Diencephalon (tissue), 1 donor: ENCODE results near the gene ANKLE2. TPM values are rescaled to one million over a fixed set of nuclear protein-coding genes. Genes with fewer than 3 reads are reported as not detected.

Source experiments
- small RNA-seq: library from RNA; depleted of rRNA; stranded (forward); fragments of <200 nt; gene quantifications from one replicate; pipeline ENCODE3, GENCODE V24; 2014
- total RNA-seq: library from RNA; depleted of rRNA; stranded (reverse); fragments of >200 nt; gene quantifications from one replicate; pipeline ENCODE4 v1.2.3, GENCODE V29; 2014

ANKLE2 gene
- 43.4 TPM for total RNA-seq

DNA sequence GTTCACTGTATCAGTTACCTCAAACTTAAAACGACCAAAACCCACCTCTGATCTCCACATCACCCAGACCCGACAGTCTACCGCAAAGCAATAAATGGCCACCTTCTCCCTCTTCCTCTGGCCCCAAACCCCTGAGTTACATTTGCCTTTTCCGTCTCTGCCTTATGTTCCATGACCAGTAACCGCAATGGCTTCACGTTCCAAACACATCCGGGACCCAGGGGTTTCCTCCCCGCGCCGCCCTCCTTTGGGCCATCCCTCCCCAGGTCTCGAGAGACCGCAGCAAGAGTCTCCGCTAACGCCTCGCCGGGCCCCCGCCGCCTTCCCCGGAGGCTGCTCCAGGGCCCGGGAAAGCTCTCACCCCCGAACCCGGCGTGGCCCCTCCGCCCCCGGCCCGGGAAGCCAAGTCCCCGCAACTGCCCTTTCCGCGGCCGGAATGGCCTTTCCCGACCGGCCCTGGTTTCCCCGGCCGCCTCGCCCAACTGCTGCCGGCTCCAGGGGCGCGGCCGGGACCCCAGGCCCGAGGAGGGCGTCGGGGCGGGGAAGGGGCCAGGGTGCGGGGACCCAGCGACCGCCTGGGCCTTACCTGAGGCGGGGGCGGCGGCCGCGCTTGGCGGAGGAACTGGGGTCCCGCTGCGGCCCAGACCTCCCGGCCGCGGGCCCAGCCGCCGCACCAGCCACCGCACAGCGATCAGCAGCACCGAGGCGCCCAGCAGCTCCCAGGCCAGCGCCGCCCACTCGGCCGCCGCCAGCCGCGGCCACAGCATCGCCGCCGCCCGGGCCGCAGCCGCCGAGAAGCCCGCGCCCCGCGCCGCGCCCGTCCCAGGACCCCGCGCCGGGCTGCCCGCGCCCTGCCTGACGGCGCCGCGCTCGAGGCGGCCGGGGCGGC, at the start of gene ANKLE2:
Gene ANKLE2, minus strand, starts transcription at position 801 of the 889 bp plus-strand sequence. Its CDS starts 34 bp downstream, at position 767.

DNA sequence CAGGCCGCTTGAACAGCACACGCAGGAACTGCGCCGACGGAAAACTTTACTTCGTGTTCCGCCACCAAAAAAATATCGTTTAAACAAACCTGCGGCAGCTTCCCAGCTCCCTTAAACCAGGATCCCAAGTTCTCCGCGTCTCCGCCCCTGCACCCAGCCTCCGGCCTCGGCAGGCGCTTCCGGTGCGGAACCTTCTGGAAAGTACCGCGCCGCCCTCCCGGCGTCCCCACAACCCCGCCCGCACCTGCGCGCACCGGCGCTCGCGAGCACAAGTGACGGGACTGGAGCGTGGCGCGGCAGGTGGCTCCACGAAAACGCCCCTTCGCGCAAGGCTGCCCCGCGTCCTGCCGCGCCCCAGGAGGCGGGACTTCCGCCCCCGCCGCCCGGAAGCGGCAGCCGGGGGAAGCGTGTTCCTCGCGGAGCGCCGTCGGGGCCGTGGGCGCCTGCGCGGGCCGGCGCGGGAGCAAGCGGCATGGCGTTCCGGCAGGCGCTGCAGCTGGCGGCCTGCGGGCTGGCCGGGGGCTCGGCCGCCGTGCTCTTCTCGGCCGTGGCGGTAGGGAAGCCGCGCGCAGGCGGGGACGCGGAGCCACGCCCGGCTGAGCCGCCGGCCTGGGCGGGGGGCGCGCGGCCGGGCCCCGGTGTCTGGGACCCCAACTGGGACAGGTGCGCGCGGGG, 51.1 kb downstream of the ANKLE2 start, which contains the start of gene PGAM5:
Gene PGAM5, plus strand, starts transcription at position 438 of the 675 bp plus-strand sequence. Its CDS starts 35 bp downstream, at position 473.

DNA sequence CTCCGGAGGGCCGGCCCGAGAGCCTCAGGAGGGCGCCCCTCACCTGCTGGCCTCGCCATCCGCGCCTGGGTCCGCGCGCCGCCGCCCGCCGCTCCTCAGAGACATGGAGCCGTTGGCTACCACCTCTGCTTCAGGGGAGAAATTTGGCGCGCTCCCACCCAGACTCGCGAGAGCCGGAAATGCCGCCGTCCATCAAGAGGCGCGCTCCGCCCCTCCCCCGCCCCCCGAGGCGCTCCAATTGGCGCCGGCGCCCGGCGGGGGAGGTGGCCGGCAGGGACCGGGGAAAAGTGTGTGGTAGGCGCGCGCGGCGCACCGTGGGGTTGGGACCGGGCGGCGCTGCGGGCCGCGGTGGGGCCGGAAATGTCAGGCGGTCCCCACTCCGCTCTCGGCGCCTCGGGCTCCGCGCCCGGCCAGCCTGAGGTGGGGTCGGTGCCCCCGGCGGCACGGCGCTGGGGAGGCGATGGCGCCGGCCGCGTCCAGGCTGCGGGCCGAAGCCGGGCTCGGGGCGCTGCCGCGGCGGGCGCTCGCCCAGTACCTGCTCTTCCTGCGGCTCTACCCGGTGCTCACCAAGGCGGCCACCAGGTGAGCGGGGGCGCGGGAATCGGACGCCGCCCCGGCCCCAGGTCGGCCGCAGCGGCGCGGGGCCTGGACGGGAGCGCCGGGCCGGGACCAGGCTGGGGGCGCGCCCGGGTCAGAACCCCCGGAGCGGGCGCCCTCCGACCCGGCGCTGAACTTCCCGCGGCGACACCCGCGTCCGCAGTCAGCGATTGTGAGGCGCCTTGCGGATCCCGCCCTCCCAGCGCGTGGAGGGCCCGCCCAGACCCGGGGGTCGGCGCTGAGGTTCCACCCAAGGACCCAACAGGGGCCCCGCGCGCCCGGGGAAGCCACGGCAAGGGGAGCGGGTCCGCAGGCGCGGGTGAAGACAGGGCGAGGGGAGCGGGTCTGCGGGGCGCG, 74.1 kb downstream of the ANKLE2 start, which contains the start of the genes POLE and PXMP2:
Gene POLE, minus strand, starts transcription at position 132 of the 954 bp plus-strand sequence. Its CDS starts 27 bp downstream, at position 105.
Gene PXMP2, plus strand, starts transcription at position 377 of the 954 bp plus-strand sequence. Its CDS starts 84 bp downstream, at position 461.

Small RNA genes lying within 50 kb of the gene (small RNA-seq; reads per million reads assigned to genes)
- not detected for gene RNA5SP379

Other genes with a start within 250 kb of the ANKLE2 start
- not detected for gene LRCOL1, start 151.2 kb downstream of the ANKLE2 start, total RNA-seq
- not detected for gene P2RX2, start 143.1 kb downstream of the ANKLE2 start, total RNA-seq
- gene POLE, start 74.5 kb downstream of the ANKLE2 start, total RNA-seq, result 21.9 TPM
- gene PXMP2, start 74.2 kb downstream of the ANKLE2 start, total RNA-seq, result 28.4 TPM
- gene PGAM5, start 51.0 kb downstream of the ANKLE2 start, total RNA-seq, result 33.2 TPM
- 54.7 TPM for gene GOLGA3, start 67.0 kb upstream of the ANKLE2 start, total RNA-seq
- 40.6 TPM for gene CHFR, start 125.8 kb upstream of the ANKLE2 start, total RNA-seq
- gene ZNF605, start 194.5 kb upstream of the ANKLE2 start, total RNA-seq, result 22.4 TPM
- 17.8 TPM for gene ZNF26, start 224.5 kb upstream of the ANKLE2 start, total RNA-seq